ENCODE results near the gene CLN6.
"Not testable (repeated sequence)": the region's sequence is repeated elsewhere in the genome, so short reads cannot be mapped to it uniquely, and the experiment has no call there.

The CLN6 gene

DNA sequence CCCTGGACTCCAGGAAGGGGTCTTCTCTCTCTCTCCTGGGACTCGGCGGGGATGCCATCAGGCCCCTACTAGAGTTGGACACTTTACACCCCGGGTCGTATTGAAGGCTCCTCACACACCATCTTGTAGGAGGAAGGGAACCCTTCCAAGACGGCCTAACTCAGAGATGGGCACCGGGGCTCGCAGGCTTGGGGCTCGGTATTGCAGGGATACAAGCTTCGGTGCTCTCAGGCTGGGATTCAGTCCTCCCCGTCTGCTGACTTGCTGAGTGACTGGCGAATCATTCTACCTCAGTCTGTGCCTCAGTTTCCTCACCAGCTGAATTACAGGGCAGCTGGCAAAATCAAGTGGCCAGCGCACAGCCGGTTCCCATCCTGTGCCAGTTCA, 24.0 kb downstream of the CLN6 start:
- DNase-seq: no peak

DNA sequence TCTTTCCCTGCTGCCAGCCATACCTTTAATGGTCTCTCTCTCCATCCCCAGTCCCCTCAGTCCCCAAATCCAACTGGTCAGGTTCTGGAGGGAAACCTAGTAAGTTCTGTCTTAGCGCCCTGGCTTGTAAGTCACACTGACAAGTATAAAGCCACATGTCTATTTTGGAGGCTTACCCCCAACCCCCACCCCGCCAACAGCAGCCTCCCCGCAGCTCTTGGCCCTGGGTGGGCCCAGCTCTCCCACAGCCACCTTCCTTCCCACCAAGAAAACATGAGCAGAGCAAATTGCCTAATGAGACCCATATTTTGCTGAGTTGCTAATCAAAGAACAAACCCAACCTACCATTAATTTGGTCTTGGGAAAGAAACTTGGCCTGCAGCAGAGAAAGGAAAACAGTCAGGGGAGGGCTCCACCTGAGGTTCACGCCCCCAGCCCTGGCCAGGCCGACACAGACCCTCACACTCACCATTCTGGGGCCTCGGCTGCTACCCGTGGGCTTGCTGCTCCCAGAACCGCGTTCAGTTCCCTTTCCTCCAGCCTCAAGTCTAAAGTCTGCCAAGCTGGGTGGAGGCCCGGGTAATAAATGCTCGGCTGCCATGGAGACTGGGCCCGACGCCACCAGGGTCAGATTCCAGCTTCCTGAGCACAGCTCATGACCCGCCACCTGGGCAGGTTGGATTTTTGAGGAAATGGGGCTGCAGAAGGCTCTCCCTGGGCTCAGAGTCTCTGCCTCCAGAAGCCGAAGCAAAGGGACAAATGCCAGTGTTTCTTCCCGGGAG, 24.6 kb downstream of the CLN6 start, which contains the start of gene CALML4:
Gene CALML4, minus strand, starts transcription at position 557 of the 782 bp plus-strand sequence. Its CDS starts 85 bp downstream, at position 472.
- no peak for DNase-seq

DNA sequence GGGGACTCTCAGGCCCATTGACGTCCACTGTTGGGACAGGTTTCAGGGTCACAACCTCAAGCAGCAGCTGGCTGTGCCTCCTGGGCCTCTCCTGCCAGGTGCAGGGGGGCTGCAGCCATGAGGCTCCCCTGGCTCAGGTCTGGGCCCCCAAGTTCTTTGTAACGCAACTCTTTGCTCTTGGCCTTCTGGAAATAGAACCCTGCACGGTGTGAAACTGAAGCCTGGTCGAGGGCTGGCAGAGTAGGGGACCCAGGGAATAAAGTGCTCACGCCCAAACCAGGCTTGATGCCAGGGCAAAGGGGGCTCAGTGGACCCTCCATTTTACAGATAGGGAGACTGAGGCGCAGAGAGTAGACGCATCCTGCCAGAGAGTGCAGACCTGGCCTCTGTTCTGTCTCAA, 25.2 kb downstream of the CLN6 start:
- no peak for DNase-seq

DNA sequence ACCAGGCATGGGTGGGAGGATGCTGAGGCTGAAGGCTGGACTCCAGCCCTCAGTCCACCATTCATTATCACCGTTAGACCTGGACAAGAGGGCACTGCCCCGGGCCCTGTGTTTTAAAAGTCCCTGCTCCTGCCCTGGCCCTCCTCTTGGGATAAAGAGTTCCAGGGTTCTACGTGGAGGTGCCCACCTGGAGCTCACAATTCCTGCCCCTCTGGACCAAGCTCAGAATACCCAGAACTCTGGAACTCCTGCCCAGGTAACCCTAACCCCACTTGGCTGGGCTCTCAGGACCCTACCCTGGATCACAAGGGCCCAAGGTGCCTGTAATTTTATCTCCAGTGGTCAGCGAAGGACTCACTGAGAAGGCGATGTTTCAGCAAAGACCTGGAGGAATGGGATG, 25.6 kb downstream of the CLN6 start:
- DNase-seq: no peak

DNA sequence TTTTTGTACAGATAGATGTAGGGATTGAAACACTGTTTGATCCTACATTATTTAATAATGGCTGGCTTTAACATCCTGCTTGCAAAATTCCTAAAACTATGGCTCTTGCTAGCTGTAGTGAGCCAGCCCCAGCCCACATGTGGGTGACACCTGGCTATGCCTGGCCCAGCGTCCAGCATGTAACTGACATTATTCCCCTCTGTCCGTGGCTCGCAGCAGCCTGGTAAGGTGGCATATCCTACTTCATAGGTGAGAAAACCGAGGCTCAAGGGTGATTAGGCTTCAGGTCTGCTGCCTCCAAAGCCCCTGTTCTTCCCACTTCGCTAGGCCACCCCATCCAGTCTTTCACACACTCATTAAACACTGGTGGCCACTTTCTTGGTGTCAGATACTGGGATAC, 26.0 kb downstream of the CLN6 start:
- DNase-seq: no peak

DNA sequence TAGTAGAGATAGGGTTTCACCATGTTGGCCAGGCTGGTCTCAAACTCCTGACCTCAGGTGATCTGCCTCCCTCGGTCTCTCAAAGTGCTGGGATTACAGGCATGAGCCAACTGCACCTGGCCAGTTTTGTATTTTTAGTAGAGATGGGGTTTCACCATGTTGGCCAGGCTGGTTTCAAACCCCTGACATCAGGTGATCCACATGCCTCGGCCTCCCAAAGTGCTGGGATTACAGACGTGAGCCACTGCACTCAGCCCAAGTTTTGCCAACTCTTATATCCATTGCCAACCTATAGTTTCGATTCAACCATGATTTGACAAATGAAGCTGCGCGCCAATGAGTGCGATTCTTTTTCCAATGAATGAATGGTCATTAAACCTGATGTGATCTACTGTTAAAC, 26.5 kb downstream of the CLN6 start:
- DNase-seq: not testable (repeated sequence)

DNA sequence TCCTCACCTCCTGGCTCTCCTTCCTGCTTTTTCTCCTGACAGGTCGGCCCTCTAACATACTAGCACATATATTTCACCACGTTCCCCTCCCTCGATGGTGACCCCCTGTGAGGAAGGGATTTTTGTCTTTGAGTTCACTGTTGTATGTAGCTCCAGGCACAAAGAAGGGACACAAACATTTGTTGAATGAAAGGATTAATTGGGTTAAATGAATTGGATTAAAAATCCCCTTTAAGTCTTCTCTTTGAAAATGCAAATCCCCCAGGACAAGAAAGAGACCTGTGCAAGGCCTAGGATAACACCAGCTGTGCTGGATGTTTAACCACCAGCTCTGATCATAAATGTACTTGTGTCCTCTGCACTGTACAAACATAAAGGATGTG, 27.7 kb downstream of the CLN6 start:
- DNase-seq: no peak

DNA sequence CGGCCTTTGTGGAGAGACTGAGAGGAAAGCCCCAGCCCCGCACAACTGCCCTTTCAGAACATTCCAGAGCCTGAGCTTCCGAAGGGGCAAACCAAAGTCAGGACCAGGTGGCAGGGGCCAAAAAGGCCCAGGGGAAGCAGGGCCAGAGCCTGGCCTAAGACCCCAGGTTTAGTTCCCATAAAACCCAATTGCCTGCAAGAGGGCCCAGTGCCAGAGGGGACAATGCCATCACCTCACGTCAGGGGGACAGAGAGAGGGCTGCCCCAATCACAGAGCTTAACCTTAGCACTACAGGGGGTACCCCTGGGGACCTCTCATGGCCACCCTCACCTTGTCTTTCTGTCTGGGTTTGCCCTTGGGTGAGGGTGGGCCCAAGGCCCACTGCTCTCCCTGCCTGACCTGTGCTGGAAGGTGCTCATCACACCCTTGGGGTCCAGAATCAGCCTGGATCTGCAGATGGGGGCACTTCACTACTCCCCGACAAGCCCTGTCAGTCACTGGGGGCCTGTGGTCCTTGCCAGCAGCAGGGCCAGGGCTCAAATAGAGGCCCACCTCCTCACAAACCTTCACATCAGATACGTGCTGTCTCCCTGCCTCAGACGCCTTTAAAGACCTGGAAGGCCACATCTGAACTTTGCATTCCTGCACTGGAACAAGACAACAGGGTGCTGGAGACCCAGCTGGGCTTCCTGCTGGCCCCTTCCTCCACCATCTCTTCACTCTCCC, 28.2 kb downstream of the CLN6 start:
- DNase-seq: no peak

DNA sequence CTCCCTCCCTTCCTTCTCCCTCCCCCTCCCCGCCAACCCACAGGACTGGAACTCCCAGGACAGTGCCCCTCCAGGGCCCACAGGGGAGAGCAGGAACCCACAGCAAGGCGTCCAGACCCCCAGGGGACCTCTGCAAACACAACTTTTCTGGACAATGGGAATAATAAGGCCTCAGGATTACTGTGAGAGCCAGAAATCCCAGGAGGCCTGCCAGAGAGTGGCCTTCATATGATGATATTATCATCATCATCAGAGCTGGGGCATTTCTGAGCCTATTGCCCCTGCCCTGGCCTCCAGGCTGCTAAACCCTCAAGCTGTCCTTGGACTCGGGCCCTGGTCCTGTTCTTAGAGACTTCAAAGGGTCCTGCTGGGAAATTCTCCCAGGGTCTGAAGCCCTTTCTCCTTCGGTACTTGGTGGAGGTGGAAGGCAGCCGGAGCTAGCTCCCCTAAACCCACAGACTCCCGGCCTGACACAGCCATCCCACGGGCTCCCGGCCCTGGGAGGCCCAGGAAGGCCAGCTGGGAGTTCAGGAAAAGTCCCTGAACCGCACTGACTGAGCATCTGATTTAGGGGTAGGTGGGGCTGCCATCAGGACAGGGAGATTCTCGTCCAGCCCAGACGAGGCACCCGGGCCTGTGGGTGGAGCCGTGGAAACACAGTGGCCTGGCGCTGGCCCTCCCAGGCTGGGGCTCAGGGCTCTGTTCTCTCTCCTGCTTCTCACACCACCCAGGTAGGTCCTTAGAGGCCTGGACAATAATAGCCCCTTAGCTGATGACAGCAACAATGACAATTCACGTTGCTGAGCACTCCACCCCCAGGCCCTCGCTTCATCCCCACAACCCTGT, 29.3 kb downstream of the CLN6 start:
- DNase-seq: no peak

DNA sequence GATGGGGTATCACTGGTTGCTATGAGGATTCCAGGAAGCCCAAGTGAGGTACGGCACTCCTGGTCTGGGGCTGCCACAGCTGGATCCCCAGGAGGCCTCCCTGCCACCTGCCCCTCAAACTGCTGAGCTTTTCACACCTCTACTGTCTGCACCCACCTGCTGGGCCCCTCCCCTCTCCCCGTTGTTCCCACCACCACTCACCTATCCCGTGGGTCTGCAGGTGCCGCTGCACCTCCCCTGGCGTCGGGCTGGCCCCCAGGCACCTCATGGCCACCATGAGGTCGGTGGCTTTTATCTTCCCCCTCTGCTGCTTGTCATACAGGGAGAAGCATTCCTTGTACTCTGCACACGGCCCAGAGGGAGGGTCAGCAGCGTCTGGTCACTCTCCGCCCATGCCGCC, 30.2 kb downstream of the CLN6 start:
- no peak for DNase-seq

DNA sequence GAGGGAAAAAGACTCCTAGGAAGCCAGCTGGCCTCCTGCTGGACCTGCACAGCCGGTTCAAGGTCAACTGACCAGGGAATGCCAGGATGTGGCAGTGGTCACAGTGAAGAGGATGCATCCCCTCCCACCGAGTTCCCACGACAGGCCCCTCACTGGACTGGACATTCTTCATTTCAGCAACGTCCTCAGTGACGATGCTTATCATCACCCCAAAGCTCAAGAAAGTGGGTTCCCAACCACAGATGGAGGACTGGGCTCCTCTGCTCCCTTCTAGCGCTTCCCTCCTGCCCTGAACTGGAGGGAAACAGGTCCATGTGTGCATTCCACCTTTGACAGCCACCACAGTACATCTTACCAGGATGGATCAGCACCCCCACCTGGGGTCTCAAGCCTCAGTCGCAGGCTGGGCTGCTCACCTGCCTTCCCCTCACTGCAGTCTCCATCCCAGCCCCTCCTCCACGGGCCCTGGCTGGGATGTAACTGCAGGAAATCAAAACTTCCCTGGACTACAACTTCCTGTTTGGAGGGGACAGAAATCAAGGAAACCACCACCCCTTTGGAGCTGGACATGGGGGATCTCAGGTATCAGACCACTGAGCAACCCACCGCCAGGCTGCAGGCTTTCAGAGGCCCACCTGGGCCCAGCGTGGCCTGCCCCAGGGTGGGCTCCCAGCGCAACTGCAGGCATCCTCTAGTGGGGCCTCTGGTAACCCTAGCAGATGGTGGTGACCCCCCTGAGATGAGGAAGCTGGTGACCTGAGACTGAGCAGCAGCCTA, 31.7 kb downstream of the CLN6 start:
- DNase-seq: no peak

DNA sequence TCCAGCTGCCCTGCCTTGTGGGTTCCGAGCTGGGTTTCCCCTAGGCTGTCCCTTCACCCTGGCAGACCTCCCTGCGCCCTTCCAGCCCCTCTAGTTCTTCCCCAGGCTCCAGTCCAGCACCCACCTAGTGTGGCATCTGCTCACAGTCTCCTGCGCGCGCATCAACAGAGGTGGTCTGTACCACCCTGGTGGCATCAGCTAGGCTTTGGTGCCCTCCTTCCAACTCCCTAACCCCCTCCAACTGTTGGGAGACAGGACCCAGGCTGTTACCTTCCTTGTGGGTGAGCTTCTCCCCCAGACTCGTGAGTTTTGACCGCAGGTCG, 32.4 kb downstream of the CLN6 start:
- no peak for DNase-seq

DNA sequence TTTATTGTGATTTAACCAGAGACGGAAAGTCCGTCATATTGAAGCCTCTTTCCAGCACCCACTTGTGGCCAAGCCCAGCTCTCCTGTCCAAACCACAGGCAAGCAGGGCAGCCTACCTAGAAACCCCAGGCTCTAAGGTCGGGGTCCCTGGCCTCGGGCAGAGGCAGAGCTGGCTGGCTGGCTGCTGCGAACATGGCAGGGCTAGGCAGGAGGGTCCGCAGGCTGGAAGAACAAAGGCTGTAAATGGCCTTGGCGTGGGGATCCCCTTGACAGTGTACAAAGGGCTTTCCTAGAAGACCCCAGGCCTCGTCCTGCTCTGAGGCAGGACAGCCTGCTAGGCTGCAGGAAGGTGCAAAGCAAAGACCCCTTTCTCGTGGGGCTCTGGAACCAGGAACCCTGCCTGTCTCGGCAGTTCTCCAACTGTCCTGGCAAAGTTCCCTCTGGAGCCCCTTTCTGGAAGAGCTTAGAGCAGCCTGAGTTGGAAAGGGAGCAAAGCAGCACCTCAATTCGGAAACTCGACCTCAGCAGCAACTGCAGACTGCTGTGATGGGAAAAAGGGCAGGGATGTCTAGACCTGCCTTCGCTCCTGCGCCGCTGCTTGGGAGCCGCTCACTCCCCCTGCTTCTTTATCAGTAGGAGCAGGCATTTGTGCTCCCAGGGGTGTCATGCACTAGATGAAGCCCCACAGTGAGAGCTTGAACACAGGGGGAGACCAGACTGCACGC, 32.9 kb downstream of the CLN6 start:
- no peak for DNase-seq

DNA sequence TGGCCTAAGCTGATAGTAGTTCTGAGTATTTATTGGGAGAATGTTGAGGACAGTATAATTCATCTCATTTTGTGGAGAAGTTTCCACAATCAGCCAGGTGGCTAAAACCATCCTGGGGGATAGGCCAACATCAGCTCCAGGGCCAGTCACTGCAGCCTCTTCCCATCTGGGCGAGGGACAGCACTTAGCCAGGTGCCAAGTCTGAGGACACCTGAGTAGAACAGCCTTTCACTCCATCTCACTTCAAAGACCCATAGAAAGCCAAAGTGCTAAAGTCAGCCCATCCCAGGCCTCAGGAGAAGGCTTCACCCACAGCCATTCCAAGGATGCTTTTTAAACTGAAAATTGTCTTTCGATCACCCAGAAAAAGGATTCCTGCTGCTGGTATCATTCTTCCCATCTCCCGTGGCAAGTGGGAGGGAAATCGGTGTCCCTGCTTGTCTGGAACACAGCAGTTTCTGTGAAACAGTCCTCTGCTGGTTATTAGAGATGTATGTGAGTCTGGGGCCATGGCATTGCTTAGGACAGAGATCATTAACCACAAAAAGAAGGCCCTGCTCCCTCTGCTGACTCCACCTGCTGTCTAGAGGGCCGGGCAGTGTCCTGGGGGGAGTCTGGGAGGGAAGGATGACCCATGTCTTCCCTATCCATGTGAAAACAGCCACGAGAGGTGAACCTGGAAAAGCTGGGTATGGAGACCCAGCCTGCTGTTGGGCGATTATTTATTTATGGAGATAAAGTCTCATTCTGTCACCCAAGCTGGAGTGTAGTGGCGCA, 34.0 kb downstream of the CLN6 start:
- DNase-seq: no peak

DNA sequence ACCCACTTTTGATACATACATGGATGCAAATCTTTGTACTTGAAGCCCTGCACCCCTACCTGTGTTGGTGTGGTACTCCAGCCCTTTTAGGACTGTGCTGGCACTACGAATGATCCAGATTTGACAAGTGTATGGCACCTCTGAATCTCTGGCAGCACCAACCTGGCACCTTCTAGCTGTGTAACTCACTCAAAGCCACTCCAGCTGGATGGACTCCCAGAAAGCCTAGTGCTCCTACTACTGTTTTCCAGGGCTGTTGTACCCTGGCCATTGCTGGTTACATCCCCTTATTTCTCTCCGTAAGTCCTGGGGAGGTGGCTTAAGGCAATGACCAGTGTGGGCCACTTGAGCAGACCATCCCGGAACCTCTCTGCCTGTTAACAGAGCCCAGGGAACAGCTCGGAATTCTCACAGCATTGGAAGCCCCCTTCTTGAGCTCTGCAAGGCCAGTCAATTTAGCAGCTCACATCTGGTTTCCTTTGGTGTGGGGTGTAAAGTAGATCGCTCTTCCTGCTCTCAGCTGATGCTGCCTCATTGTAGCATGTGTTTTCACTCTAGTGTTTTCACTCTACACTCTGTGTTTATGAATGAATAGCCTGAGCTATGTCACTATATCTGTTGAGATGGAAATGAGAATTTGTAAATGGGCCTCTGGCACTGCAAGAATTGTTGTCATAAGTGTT, 36.6 kb downstream of the CLN6 start:
- DNase-seq: no peak

DNA sequence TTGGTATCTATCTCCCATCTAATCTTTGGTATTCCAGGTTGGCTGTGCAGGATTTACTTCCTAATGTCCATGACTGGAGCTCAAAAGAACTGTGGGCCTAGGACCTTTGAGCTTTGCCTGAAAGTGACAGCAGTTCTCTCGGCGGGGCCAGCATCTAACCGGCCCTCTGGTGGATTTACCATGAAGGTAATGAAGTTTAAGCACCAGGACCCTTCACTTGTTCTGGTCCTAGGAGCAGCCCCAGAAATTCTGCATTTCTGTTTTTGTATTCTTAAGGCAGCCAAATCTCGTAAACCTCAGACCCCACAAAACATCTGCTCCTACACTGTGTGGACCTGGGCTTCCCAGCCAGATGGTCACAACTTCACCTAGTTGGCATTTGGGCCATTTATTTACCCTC, 37.4 kb downstream of the CLN6 start:
- no peak for DNase-seq

DNA sequence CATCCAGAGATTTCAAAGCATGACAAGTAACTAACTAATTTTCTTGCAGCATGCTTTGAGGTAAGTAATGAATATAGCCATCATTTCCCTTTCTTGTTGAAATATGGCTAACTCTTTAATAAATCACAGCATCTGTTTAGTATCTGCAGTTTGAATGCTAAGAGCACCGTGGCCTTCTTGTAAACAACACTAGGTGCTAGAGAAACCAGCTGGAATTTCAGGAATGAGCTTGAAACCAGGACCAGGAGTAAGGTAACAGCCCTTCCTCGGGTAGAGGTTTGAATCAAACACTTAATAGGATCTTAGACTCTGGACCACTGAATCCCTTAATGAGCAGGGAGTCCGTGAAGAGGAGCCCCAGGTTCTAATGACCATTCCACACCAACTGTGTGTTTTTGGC, 38.0 kb downstream of the CLN6 start:
- no peak for DNase-seq

DNA sequence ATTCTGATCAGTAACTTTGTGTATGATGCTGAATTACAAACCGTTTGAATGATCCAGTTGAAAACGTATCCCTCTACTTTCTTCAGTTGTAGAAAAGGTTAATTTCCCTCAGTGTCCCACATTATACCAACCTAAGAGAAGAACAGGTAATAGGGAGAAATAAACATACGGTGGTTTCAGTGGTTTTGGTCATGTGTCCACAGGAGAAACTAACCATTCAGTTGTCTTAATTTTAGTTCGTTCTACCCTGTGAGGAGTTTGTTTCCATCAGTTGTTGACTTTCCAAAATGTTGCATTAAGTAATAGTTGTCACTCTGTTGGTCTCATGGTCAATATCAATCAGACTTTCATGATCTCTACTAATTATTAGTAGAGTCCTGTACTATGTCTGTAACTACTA, 39.5 kb downstream of the CLN6 start:
- no peak for DNase-seq

DNA sequence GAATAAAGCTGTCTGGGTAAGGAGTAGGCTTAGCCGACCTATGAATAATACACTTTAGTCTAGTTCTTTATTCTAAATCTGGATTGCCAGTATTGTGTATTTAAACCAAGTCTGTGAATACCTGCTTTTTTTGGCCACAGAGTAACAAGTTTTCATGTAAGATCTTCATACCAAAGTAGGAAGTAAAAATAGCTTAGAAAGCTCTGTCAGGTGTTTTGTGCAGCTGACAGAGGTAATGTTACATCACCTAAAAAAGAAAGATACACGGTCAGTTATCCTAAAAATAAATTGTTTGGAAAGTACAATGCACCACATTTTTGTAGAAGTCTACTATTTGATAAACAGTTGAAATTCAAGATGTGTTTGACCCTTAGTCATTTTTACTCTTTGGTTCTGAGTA, 40.9 kb downstream of the CLN6 start:
- no peak for DNase-seq

DNA sequence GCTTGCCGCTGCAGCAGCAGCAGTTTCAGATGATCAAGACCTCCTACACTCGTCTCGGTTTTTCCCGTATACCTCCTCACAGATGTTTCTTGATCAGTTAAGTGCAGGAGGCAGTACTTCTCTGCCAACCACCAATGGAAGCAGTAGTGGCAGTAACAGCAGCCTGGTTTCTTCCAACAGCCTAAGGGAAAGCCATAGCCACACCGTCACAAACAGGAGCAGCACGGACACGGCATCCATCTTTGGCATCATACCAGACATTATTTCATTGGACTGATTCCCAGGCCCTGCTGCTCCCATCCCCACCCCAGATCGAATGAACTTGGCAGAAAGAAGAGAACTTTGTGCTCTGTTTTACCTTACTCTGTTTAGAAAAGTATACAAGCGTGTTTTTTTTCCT, 42.0 kb downstream of the CLN6 start:
- DNase-seq: no peak
